Measurements from ENCODE around the gene CERS1.
A peak's percentile ranks its signal among the peaks of the same experiment; 100 is the strongest.

Gene CERS1

DNA sequence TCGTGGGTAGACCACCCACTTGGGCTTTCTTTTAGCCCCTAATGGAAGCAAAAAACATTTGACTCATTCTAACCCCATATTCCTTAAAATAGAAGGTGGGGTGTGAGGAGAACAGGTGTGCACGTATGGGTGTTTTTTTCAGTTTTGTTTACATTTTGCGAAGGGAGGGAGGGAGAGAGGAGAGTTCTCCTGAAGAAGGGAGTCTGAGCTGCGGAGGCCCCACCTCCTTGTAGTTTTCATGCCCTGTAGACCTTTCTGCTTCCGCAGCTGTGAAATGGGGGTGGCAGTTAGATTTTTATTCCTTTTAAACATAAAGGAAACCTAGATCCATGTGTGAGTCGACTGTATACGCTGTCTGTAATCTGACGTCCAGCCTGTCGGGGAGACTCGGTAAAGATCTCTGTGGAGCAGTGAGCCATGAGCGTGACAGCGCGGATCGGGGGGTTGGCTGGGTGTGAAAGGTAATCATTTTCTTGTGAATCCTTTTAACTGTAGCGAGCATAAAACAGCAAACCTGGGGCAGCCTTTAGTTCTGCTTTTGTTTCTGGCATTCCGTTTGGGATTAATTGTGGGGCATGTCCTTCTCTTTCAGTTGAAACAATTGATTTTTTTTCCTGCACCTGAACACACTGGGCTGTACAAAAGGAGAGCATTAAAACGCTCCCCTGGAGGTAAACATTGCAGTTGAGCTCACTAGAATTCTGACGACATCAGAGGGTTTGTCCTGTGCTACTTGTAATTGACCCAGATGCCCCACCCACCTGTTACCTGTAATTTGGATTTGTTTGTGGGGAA is 61.9 kb downstream of the CERS1 start:
- no peak for DNase-seq

DNA sequence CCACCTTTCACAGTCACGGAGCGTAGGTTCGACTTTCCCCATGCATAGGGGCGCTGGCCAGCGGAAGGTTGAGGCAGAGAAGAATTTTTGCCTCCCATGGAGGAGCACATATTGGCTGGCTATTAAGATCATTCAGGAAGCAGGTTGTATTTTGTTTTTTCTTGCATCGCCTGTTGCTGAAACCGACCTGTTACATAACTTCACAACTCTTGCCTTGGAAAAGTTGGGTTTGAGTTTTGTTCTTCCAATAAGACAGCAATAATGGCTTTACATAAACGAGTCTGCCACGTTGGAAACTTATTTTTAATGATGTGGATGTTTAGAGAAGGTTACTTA is 62.8 kb downstream of the CERS1 start:
- no peak for DNase-seq

GRCh38 chr19:18832306-18833140 is 63.4 kb downstream of the CERS1 start:
- no peak for DNase-seq

- peak; percentile 96 for DNase-seq
These were observed 64.2 kb downstream of the CERS1 start, which contains the start of gene UPF1 for GRCh38 chr19:18831524-18832305. Gene UPF1, plus strand, starts transcription at chr19:18831959. Its CDS starts 251 bp downstream, at chr19:18832210.

GRCh38 chr19:18830488-18830887 is 65.5 kb downstream of the CERS1 start:
- no peak for DNase-seq

- no peak for DNase-seq
These were observed 67.2 kb downstream of the CERS1 start for GRCh38 chr19:18828786-18829185.
